ENCODE measurements around the gene MTHFD2L. TPM values are rescaled to one million over a fixed set of nuclear protein-coding genes. Genes with fewer than 3 reads are reported as not detected.

The MTHFD2L gene
- total RNA-seq, 1 experiment from 2014 or later = 34.0 TPM

DNA sequence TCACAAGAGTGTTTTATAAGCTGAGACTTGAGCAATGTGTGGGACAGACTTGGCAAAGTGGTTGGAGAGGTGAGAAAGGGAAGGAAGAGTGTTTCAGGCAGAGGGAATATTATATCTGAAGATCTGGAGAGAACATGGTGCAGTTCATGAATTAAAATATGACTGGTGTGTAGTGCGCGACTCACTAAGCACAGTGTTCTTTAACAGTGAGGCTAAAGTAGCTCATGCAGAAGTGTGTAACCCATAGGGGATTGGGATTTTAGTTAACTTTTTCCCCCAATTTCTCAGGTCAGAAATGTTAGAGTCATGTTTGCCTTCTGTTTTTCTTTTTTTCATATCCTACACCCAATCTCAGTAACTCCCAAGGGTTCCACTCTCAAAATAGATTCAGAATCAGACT lies 9.7 kb downstream of the MTHFD2L start:
- Histone ChIP-seq H3K27me3 (ENCODE audit: low read length) (no peaks in the 10 kb centered on the region), H3K79me2 (ENCODE audit: low read length) (peaks cover 24% of the 10 kb centered on the region), H2AFZ (ENCODE audit: low read length) (no peak overlapping the region), H3K36me3 (ENCODE audit: low read depth, low read length) (peaks cover 13% of the 10 kb centered on the region), H3K4me3 (ENCODE audit: low read length) (no peak overlapping the region), H3K9ac (ENCODE audit: low read length) (no peak overlapping the region), H3K9me3 (ENCODE audit: low read length) (no peaks in the 10 kb centered on the region), H3F3A (ENCODE audit: low read length, unreplicated experiment) (no peaks in the 10 kb centered on the region), H3K4me1 (ENCODE audit: insufficient read depth, low read length) (peaks cover 16% of the 10 kb centered on the region), H3K27ac (ENCODE audit: low read length) (no peak overlapping the region), H3K9me2 (replicated peaks; ENCODE audit: low read length) (no peaks in the 10 kb centered on the region), H4K20me1 (ENCODE audit: low read length) (no peaks in the 10 kb centered on the region), H3K4me2 (ENCODE audit: low read length) (no peak overlapping the region)
- ATAC-seq (peak; percentile 25; the same call in 1 of the 2 replicates), DNase-seq (no peak)
- intact Hi-C loops (cut with micrococcal nuclease) = no loop called here
- no TSS peak for BruUV-seq (replicated peaks)
- TF ChIP-seq, protein P1, sequence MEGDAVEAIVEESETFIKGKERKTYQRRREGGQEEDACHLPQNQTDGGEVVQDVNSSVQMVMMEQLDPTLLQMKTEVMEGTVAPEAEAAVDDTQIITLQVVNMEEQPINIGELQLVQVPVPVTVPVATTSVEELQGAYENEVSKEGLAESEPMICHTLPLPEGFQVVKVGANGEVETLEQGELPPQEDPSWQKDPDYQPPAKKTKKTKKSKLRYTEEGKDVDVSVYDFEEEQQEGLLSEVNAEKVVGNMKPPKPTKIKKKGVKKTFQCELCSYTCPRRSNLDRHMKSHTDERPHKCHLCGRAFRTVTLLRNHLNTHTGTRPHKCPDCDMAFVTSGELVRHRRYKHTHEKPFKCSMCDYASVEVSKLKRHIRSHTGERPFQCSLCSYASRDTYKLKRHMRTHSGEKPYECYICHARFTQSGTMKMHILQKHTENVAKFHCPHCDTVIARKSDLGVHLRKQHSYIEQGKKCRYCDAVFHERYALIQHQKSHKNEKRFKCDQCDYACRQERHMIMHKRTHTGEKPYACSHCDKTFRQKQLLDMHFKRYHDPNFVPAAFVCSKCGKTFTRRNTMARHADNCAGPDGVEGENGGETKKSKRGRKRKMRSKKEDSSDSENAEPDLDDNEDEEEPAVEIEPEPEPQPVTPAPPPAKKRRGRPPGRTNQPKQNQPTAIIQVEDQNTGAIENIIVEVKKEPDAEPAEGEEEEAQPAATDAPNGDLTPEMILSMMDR (conservative IDR thresholded peaks at IDR 0.05; ENCODE audit: low read depth, low read length) = no peak
- TF ChIP-seq EZH2phosphoT487 (IDR thresholded peaks at IDR 0.05; ENCODE audit: borderline replicate concordance, low read length) = no peak
- no peak for TF ChIP-seq EZH2 (IDR thresholded peaks at IDR 0.05; ENCODE audit: low read length, unreplicated experiment)
- ChIA-PET CTCF (no interaction called here), POLR2A (ENCODE audit: unreplicated experiment) (interaction anchor here (0.5 kb wide), 1 partner anchor 1023 kb away, joined by 10 read pairs; no protein-coding TSS in a partner anchor)

DNA sequence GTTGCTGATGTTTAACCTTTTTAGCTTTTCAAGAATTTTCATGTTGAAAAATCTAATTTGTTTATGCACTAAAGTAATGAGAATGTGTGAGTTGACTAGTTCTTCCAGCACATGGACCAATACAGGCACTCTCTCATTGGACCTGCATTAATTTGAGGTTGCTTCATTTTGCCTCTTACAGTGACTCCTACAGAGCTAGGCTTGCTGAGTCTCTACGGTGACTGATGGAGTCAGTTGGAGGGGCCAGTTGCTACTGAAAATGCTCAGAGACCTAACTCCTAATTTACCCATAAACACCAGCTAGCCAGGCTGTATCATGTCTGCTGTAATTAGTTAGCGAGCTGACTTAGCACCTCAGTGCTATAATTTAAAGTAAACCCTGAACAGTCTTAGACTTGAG lies 10.9 kb downstream of the MTHFD2L start:
- Histone ChIP-seq H3K4me1 (ENCODE audit: insufficient read depth, low read length) (peaks cover 16% of the 10 kb centered on the region), H2AFZ (ENCODE audit: low read length) (no peak overlapping the region), H3K79me2 (ENCODE audit: low read length) (peaks cover 13% of the 10 kb centered on the region; the same call in 1 of the 2 replicates), H3F3A (ENCODE audit: low read length, unreplicated experiment) (no peaks in the 10 kb centered on the region), H3K9me2 (replicated peaks; ENCODE audit: low read length) (no peaks in the 10 kb centered on the region), H4K20me1 (ENCODE audit: low read length) (no peaks in the 10 kb centered on the region), H3K27ac (ENCODE audit: low read length) (no peak overlapping the region), H3K36me3 (ENCODE audit: low read depth, low read length) (0 out of 2 replicates have a peak, but pooled peaks cover 4% of the 10 kb centered on the region), H3K27me3 (ENCODE audit: low read length) (no peaks in the 10 kb centered on the region), H3K4me2 (ENCODE audit: low read length) (no peak overlapping the region), H3K9ac (ENCODE audit: low read length) (no peak overlapping the region), H3K4me3 (ENCODE audit: low read length) (no peak overlapping the region), H3K9me3 (ENCODE audit: low read length) (no peaks in the 10 kb centered on the region)
- DNase-seq = no peak
- TF ChIP-seq EZH2phosphoT487 (IDR thresholded peaks at IDR 0.05; ENCODE audit: borderline replicate concordance, low read length) (no peak), EZH2 (IDR thresholded peaks at IDR 0.05; ENCODE audit: low read length, unreplicated experiment) (no peak)
- TF ChIP-seq, protein P1 (conservative IDR thresholded peaks at IDR 0.05; ENCODE audit: low read depth, low read length) = no peak
- intact Hi-C loops (cut with micrococcal nuclease) = no loop called here
- ChIA-PET CTCF (no interaction called here), POLR2A (ENCODE audit: unreplicated experiment) (no interaction called here)
- peak; percentile 59 for ATAC-seq
- BruUV-seq (replicated peaks) = no TSS peak

DNA sequence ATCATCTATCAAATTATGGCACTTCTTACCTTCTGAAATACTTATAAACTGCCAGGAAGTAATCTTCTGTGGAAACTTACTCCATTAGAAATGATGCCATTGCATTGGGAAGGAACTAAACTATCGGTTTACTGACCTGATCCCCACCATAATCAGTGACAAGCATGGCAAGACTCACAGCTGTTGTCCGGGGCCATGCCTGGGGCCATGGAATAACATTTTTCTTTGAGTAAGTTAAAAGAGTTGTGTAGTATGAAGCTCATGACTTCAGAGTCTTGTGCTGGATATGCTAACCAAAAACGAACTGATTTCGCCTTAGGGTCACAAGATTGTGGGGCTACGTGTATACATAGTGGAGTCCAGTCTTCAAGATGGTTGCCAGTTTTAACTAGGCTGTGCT lies 15.4 kb downstream of the MTHFD2L start:
- Histone ChIP-seq H4K20me1 (ENCODE audit: low read length) (no peaks in the 10 kb centered on the region), H3K9me3 (ENCODE audit: low read length) (no peaks in the 10 kb centered on the region), H2AFZ (ENCODE audit: low read length) (no peak overlapping the region), H3K4me3 (ENCODE audit: low read length) (no peak overlapping the region), H3K4me2 (ENCODE audit: low read length) (no peak overlapping the region), H3K4me1 (ENCODE audit: insufficient read depth, low read length) (peaks cover 11% of the 10 kb centered on the region), H3K9me2 (replicated peaks; ENCODE audit: low read length) (no peaks in the 10 kb centered on the region), H3K79me2 (ENCODE audit: low read length) (no peaks in the 10 kb centered on the region), H3K27me3 (ENCODE audit: low read length) (no peaks in the 10 kb centered on the region), H3F3A (ENCODE audit: low read length, unreplicated experiment) (no peaks in the 10 kb centered on the region), H3K36me3 (ENCODE audit: low read depth, low read length) (no peaks in the 10 kb centered on the region), H3K9ac (ENCODE audit: low read length) (no peak overlapping the region), H3K27ac (ENCODE audit: low read length) (no peak overlapping the region)
- intact Hi-C loops (cut with micrococcal nuclease) = no loop called here
- no peak for DNase-seq
- TF ChIP-seq EZH2 (IDR thresholded peaks at IDR 0.05; ENCODE audit: low read length, unreplicated experiment) (no peak), EZH2phosphoT487 (IDR thresholded peaks at IDR 0.05; ENCODE audit: borderline replicate concordance, low read length) (no peak)
- TF ChIP-seq, protein P1 (conservative IDR thresholded peaks at IDR 0.05; ENCODE audit: low read depth, low read length) = no peak
- POLR2A ChIA-PET (ENCODE audit: unreplicated experiment) = no interaction called here
- no TSS peak for BruUV-seq (replicated peaks)
- CTCF ChIA-PET = no interaction called here
- ATAC-seq = no peak

Measured in PC-3 (cell line).